WI38 (cell line): ENCODE data around the gene SEC23IP.
A peak's percentile ranks its signal among the peaks of the same experiment; 100 is the strongest.
"Not testable (repeated sequence)": the region's sequence is repeated elsewhere in the genome, so short reads cannot be mapped to it uniquely, and the experiment has no call there.

Experiments used
- H3K4me3 ChIP-seq: 2 replicates; pipeline ENCODE4 v1.5.1; 2011; ENCODE audit warnings: low read depth, mild to moderate bottlenecking, control low read depth, low read length
- TF ChIP-seq, protein P1 (sequence below): IDR thresholded peaks from 2 replicates; pipeline ENCODE4 v1.5.1; 2012; ENCODE audit warnings: low read depth, mild to moderate bottlenecking, control low read depth, low read length

The SEC23IP gene

DNA sequence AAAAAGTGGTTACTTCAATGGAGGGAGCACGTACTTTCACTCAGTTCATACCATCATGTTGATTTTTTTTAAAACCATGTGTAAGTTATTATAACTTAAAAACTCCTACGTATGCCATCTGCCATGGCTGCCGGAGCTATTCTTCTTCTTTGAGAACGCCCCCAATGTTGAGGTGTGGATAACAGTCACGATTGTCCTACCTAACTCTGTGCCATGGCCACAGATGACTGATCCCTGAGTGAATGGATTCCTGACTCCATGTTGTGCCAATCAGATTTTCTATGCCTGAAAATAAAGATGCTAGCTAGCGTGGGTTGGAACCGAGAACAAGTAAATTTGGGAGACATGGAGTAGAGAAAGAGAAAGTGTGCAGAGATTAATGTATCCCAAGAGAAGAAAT, 25.2 kb upstream of the SEC23IP start:
- no peak overlapping the region for H3K4me3 ChIP-seq
- TF ChIP-seq, protein P1, sequence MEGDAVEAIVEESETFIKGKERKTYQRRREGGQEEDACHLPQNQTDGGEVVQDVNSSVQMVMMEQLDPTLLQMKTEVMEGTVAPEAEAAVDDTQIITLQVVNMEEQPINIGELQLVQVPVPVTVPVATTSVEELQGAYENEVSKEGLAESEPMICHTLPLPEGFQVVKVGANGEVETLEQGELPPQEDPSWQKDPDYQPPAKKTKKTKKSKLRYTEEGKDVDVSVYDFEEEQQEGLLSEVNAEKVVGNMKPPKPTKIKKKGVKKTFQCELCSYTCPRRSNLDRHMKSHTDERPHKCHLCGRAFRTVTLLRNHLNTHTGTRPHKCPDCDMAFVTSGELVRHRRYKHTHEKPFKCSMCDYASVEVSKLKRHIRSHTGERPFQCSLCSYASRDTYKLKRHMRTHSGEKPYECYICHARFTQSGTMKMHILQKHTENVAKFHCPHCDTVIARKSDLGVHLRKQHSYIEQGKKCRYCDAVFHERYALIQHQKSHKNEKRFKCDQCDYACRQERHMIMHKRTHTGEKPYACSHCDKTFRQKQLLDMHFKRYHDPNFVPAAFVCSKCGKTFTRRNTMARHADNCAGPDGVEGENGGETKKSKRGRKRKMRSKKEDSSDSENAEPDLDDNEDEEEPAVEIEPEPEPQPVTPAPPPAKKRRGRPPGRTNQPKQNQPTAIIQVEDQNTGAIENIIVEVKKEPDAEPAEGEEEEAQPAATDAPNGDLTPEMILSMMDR = no peak

DNA sequence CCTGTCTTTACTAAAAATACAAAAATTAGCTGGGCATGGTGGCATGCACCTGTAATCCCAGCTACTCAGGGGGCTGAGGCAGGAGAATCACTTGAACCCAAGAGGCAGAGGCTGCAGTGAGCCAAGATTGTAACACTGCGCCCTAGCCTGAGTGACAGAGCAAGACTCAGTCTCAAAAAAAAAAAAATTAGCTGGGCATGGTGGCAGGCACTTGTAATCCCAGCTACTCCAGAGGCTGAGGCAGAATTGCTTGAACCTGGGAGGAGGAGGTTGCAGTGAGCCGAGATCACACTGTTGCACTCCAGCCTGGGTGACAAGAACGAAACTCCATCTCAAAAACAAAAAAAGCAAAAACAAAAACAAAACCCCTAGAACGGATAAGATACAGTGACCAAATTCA, 23.1 kb upstream of the SEC23IP start:
- H3K4me3 ChIP-seq = not testable (repeated sequence)

DNA sequence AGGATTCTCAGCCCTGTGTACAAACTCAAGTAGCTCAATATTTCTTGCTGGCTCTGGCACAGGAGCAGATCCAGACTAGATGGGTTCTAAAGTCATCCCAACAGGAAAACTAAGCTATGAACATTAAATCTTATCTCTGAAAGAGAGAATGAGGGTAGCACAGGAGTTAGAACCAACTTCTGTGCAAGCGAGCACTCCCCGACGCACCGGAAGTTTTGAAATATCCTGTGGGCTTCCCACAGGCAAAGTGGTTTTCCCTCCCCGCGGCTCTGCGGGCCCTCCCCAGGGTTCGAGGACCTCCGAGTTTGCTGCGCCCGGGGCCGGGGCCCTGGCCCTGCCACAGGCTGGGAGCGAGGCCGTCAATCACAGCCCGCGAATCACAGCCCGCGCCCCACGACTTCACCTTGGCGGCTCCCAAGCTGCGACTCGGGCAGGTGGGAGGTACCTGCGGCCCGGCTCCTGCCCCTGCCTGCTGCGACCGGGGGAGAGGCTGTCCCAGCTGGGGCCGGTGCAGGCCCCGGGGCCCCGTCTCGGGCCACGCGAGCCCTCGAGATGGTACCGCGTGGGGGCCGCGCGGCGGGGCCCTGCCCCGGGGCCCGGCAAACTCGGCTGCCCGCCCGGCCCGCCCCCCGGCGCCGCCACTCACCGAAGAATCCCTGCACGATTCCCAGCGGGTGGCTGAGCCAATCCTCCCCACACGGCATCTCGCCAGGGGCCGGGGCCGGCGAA, 20.5 kb upstream of the SEC23IP start:
- H3K4me3 ChIP-seq = peak overlapping the region; percentile 73
- TF ChIP-seq, protein P1 = no peak

DNA sequence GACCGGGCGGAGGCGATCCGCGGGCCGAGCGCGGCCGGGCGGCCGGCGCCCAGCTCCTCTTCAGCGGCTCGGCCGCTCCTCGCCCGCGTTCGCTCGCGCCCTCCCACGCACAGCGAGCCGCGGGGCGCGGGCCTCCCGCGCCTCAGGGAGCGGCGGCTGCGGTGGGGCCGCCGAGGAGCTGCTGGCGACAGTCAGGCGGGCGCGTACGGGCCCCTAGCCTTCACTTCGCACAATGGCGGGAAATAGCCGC, 20.0 kb upstream of the SEC23IP start, which contains the start of gene MCMBP:
MCMBP (minus strand) TSS at position 234 of the 250 bp plus-strand sequence. CDS start 259 bp downstream, outside the sequence.
- peak within 1 kb of the TSS; percentile 73 for H3K4me3 ChIP-seq
- TF ChIP-seq, protein P1 = no peak

DNA sequence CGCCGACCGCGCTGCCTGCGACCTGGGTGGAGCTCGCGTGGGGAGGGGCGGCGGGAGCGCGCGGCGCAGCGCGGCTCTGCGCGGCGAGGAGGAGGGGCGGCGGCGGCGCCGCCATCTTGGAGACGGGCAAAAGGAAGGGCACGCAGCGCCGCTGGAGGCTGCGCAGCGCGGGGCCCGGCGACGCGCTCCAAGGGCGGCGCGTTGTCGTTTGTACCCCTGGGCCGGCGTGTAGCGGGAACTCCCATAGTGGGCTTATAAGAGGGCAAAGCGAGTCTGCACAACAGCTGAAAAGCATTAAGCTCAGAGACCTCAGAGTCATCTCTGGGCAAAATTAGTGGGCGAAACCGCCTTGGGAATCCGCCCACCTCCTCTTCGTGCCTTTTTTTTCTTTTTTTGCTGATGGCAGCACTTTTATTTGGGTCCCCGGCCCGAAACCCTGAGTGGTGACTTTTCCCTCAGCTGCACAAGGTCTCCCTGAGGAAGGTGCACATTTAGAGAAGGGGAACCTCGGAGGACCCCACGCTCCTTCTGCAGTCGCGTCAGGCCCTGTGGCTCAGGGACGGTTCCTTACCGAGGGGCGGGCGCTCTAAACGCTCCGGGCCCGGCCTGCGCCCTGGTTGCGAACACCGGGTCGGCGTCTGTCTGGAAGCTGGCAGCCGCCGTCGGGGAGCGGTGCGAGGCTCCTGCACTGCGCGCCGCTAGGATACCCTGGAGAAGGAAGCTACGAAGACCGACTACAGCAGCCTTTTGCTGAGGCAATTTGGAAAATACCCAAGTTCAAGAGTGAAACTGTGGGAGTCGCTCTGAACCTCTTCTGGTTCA, 19.5 kb upstream of the SEC23IP start:
- TF ChIP-seq, protein P1 = no peak
- H3K4me3 ChIP-seq = peak overlapping the region; percentile 73

DNA sequence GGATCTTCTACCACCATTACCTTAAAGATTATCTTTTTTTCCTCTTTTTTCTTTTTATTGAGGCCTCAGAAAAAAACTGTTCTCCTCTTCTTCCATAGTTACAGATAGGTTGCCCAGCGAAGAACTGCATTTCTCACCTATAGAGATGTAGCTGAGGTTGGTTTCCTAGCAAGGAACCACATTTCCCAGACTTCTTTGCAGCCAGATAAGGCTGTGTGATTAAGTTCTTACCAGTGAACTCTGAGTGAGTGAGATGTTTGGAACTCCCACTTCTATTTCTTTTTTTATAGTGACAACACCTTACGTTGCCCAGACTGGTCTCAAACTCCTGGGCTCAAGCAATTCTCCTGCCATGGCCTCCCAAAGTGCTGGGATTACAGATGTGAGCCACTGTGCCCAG, 14.0 kb upstream of the SEC23IP start:
- H3K4me3 ChIP-seq = no peak overlapping the region
- TF ChIP-seq, protein P1 = no peak

DNA sequence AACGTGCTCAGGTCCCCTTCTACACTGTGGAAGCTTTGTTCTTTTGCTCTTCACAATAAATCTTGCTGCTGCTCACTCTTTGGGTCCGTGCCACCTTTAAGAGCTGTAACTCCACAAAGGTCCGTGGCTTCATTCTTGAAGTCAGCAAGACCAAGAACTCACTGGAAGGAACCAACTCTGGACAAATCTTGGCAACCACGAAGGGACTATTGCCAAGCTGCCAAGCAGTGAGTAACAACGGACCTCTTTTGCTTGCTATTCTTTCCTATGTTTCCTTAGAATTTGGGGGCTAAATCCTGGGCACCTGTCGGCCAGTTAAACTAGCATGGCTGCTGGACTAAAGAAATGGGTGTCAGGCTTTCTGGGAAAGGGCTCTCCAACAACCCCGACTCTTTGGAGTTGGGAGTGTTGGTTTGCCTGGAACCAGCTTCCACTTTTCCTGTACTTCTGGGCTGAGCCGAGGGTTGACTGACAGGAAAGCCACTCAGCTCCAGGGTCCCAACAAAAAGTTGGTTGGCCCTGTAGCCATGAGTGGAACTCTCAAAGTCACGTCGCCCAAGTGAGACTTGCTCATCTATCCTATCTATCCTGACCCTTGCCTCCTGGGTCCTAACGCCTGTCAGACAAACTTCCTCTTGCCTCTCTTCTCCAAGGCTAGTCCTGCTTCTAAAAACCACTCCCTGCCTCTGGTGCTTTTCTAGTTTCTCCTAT, 8.5 kb upstream of the SEC23IP start:
- H3K4me3 ChIP-seq = not testable (repeated sequence)

DNA sequence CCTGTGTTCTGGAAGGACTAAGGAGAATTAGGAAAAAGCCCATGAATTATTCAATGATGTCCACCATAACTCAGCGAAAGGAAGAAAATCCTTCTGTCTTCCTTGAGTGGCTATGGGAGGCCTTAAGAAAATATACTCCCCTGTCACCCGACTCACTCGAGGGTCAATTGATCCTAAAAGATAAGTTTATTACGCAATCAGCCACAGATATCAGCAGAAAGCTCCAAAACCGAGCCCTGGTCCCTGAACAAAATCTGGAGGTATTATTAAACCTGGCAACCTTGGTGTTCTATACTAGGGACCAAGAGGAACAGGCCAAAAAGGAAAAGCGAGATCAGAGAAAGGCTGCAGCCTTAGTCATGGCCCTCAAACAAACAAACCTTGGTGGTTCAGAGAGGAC, 6.5 kb upstream of the SEC23IP start:
- H3K4me3 ChIP-seq = not testable (repeated sequence)

DNA sequence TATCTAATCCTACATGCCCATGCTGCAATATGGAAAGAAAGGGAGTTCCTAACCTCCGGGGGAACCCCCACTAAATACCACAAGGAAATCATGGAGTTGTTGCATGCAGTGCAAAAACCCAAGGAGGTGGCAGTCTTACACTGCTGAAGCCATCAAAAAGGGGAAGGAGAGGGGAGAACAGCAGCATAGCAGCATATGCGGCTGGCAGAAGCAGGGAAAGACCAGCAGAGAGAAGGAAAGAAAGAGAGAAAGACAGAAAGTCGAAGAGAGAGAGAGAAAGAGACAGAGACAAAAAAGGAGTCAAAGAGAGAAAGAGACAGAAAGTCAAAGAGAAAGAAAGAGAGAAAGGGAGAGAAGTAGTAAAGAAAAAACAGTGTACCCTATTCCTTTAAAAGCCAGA, 3.8 kb upstream of the SEC23IP start:
- not testable (repeated sequence) for H3K4me3 ChIP-seq

DNA sequence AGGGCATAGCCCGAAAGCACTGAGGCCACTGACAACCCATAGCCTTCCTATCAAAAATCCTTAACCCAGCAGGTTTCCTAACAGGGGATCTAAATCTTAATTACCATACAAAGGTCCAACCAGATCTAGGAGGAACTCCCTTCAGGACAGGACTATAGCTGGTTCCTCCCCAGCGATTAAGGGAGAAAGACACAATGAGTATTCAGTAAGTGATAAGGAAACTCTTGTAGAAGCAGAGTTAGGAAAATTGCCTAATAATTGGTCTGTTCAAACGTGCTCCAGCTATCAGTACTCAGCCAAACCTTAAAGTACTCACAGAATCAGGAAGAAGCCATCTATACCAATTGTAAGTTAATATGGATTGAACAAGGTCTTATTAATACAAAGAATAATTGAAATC, 3.3 kb upstream of the SEC23IP start:
- not testable (repeated sequence) for H3K4me3 ChIP-seq

DNA sequence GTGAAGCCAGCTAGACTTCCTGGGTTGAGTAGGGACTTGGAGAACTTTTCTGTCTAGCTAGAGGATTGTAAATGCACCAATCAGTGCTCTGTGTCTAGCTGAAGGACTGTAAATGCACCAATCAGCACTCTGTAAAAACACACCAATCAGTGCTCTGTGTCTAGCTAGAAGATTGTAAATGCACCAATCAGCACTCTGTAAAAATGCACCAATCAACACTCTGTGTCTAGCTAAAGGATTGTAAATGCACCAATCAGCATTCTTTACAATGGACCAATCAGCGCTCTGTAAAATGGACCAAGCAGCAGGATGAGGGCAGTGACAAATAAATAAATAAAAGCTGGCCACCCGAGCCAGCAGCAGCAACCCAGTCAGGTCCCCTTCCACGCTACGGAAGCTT, 2.2 kb upstream of the SEC23IP start:
- H3K4me3 ChIP-seq = not testable (repeated sequence)

DNA sequence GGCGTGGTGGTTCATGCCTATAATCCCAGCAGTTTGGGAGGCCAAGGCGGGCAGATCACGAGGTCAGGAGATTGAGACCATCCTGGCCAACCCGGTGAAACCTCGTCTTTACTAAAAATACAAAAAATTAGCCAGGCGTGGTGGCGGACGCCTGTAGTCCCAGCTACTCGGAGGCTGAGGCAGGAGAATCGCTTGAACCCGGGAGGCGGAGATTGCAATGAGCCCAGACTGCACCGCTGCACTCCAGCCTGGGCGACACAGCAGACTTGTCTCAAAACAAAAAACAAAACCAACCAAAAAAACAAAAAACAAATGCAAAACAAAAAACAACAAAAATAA, 712 bp upstream of the SEC23IP start:
- peak overlapping the region; percentile 93 for H3K4me3 ChIP-seq
